K562 (cell line): ENCODE measurements around the gene CARMIL1. TPM values are rescaled to one million over a fixed set of nuclear protein-coding genes. Genes with fewer than 3 reads are reported as not detected.

Source experiments
- JUND ChIP-seq, 2 experiments: IDR thresholded peaks; 2 replicates in 1 of 2; 3 replicates in 1 of 2; pipeline ENCODE4 v1.6.1; 2011; ENCODE audit warnings: borderline replicate concordance in 2 of 2, low read depth in 2 of 2, low read length in 2 of 2, improper control_type of control experiment in 1 of 2, missing biosample characterization in 1 of 2, missing genetic modification characterization in 1 of 2, missing genetic modification reagents in 1 of 2
- LCOR ChIP-seq: sonication (generic); formaldehyde crosslinking; IDR thresholded peaks from 2 replicates; pipeline ENCODE4 v1.8.0; 2022; ENCODE audit warnings: mild to moderate bottlenecking, missing genetic modification reagents
- MAFF ChIP-seq: IDR thresholded peaks from 2 replicates; pipeline ENCODE4 v1.6.1; 2012; ENCODE audit warnings: low read length, improper control_type of control experiment
- MAFK ChIP-seq: IDR thresholded peaks from 2 replicates; pipeline ENCODE4 v1.6.1; 2011; ENCODE audit warnings: low read length, improper control_type of control experiment
- MEIS2 ChIP-seq: fragments of 450-650 bp; IDR thresholded peaks from 2 replicates; pipeline ENCODE4 v1.6.1; 2014; ENCODE audit warnings: mild to moderate bottlenecking; ENCODE audit not compliant: partially characterized antibody
- NBN ChIP-seq: fragments of 450-650 bp; IDR thresholded peaks from 2 replicates; pipeline ENCODE4 v1.6.1; 2016; ENCODE audit warnings: low read depth, mild to moderate bottlenecking
- NFE2L1 ChIP-seq: fragments of 450-650 bp; IDR thresholded peaks from 2 replicates; pipeline ENCODE4 v1.6.1; 2016; ENCODE audit warnings: missing genetic modification characterization, low read depth, mild to moderate bottlenecking, missing compliant biosample characterization, moderate library complexity, borderline replicate concordance
- PBX2 ChIP-seq, 2 experiments: IDR thresholded peaks in 1 of 2; conservative IDR thresholded peaks in 1 of 2; 2 replicates each; pipeline ENCODE4 v1.6.1; 2016; ENCODE audit warnings: low read depth in 2 of 2, mild to moderate bottlenecking in 1 of 2, missing compliant biosample characterization in 1 of 2, missing genetic modification characterization in 1 of 2, moderate library complexity in 1 of 2
- RAD21 ChIP-seq, 2 experiments: fragments of 250-450 bp in 1 of 2; fragments of 450-650 bp in 1 of 2; sonication (Bioruptor Pico) in 1 of 2; formaldehyde crosslinking in 1 of 2; IDR thresholded peaks in 1 of 2; conservative IDR thresholded peaks in 1 of 2; 2 replicates each; pipeline versions ENCODE4 v1.4.0 to v1.8.0; 2020 to 2022; ENCODE audit warnings: mild to moderate bottlenecking in 2 of 2, moderate library complexity in 1 of 2
- RERE ChIP-seq: sonication (generic); formaldehyde crosslinking; IDR thresholded peaks from 2 replicates; pipeline ENCODE4 v1.8.0; 2023; ENCODE audit warnings: missing genetic modification reagents, mild to moderate bottlenecking, borderline replicate concordance
- SNIP1 ChIP-seq: fragments of 450-650 bp; IDR thresholded peaks from 2 replicates; pipeline ENCODE4 v1.7.1; 2017; ENCODE audit warnings: low read depth, mild to moderate bottlenecking
- SRSF7 ChIP-seq: fragments of 200-400 bp; formaldehyde crosslinking; optimal IDR thresholded peaks from 2 replicates; pipeline ENCODE3; 2017; ENCODE audit warnings: mild to moderate bottlenecking, low read depth, low read length
- ZNF146 ChIP-seq: IDR thresholded peaks from one replicate; pipeline ENCODE4 v1.6.1; 2018; ENCODE audit warnings: missing compliant biosample characterization; ENCODE audit not compliant: unreplicated experiment
- ZNF280B ChIP-seq: fragments of 250-450 bp; sonication (Bioruptor Pico); IDR thresholded peaks from 2 replicates; pipeline ENCODE4 v1.5.1; 2021; ENCODE audit warnings: mild to moderate bottlenecking
- ZNF408 ChIP-seq: fragments of 250-450 bp; sonication (Bioruptor Pico); IDR thresholded peaks from 2 replicates; pipeline ENCODE4 v1.4.0; 2020; ENCODE audit warnings: low read depth, mild to moderate bottlenecking, moderate library complexity
- ZNF436 ChIP-seq: fragments of 250-450, 450-650 bp; sonication (Bioruptor Pico); formaldehyde crosslinking; IDR thresholded peaks from 2 replicates; pipeline ENCODE4 v1.7.0; 2020; ENCODE audit warnings: mild to moderate bottlenecking
- ZNF507 ChIP-seq: conservative IDR thresholded peaks from 2 replicates; pipeline ENCODE4 v1.6.1; 2017; ENCODE audit warnings: missing genetic modification characterization, missing compliant biosample characterization
- ZNF668 ChIP-seq: fragments of 250-450 bp; sonication (Bioruptor Pico); IDR thresholded peaks from 2 replicates; pipeline ENCODE4 v1.8.0; 2022; ENCODE audit warnings: mild to moderate bottlenecking, inconsistent platforms
- ZNF79 ChIP-seq: fragments of 250-450 bp; sonication (Bioruptor Pico); IDR thresholded peaks from 2 replicates; pipeline ENCODE4 v1.4.0; 2020; ENCODE audit warnings: low read depth, mild to moderate bottlenecking, moderate library complexity
- polyA plus RNA-seq, 8 experiments: library from polyadenylated mRNA; depleted of rRNA in 4 of 8; stranded (reverse) in 5 of 8; unstranded in 3 of 8; fragments of >200 nt; fragmentation: Nextera tagmentation in 2 of 8; fragmentation: Illumina TruSeq in 1 of 8; extraction: Ambion mirVana in 2 of 8; extraction: Trizol in 1 of 8; gene quantifications; 2 replicates each; pipeline versions ENCODE4 v1.2.1 to v1.2.3, GENCODE V29; 2011 to 2014; ENCODE audit warnings: inconsistent platforms in 1 of 8, missing spikeins in 1 of 8
- total RNA-seq, 7 experiments: library from RNA; depleted of rRNA in 6 of 7; stranded (reverse); fragments of >200 nt in 6 of 7; fragmentation: Illumina TruSeq in 2 of 7; extraction: Trizol in 2 of 7; gene quantifications; 2 replicates each; pipeline versions ENCODE4 v1.2.1 to v1.2.3, GENCODE V29; 2011 to 2021; ENCODE audit warnings: low replicate concordance in 1 of 7

Gene CARMIL1
- total and polyA plus RNA-seq, 9 of the 15 experiments (the other 6 are each of a cell fraction or from before 2014, with no cell fraction given), result 0.04 to 0.32 (median 0.10) TPM; not detected in 1

GRCh38 chr6:25556516-25556915, 277.3 kb downstream of the CARMIL1 start (continued):
- no peak for TF ChIP-seq NFE2L1 (tag)
- TF ChIP-seq RERE (CRISPR knock-in tag), result no peak
- TF ChIP-seq MEIS2, result peak; percentile 93
- TF ChIP-seq MAFK, result 0 out of 2 replicates have a peak, but pooled peaks have one; percentile 29
- TF ChIP-seq ZNF436 (CRISPR knock-in tag), result no peak
- no peak for TF ChIP-seq LCOR (CRISPR knock-in tag)
- no peak for TF ChIP-seq ZNF146
- TF ChIP-seq SRSF7, result no peak
- TF ChIP-seq MAFF, result no peak
- TF ChIP-seq JUND (IDR thresholded peaks at IDR 0.05; ENCODE audit: borderline replicate concordance, low read depth, low read length), result peak; percentile 28; the same call in 1 of the 2 replicates
- TF ChIP-seq JUND (tag; IDR thresholded peaks at IDR 0.05; ENCODE audit: borderline replicate concordance, low read depth, low read length), result no peak
- TF ChIP-seq NBN, result no peak
- TF ChIP-seq ZNF408 (CRISPR knock-in tag), result no peak
- peak; percentile 59 to 81 for TF ChIP-seq RAD21 (CRISPR knock-in tag; conservative IDR thresholded peaks at IDR 0.05 in 1 of 2, IDR thresholded peaks at IDR 0.05 in 1 of 2)
- no peak for TF ChIP-seq PBX2 (CRISPR knock-in tag; IDR thresholded peaks at IDR 0.05; ENCODE audit: low read depth)
- peak; percentile 75 for TF ChIP-seq PBX2 (tag; conservative IDR thresholded peaks at IDR 0.05; ENCODE audit: low read depth)
- no peak for TF ChIP-seq ZNF280B (CRISPR knock-in tag)
- TF ChIP-seq ZNF668 (CRISPR knock-in tag), result no peak
- no peak for TF ChIP-seq ZNF507 (tag)
- TF ChIP-seq SNIP1, result no peak
- TF ChIP-seq ZNF79 (CRISPR knock-in tag), result no peak
